K562 (cell line): Measurements from ENCODE around the gene HEXIM2. TPM values are rescaled to one million over a fixed set of nuclear protein-coding genes. Genes with fewer than 3 reads are reported as not detected.

Source experiments
- BHLHE40 ChIP-seq: IDR thresholded peaks from 2 replicates; pipeline ENCODE4 v1.6.1; 2011; ENCODE audit warnings: low read length, improper control_type of control experiment
- CXXC5 ChIP-seq: fragments of 250-450 bp; sonication (Bioruptor Pico); IDR thresholded peaks from 2 replicates; pipeline ENCODE4 v1.8.0; 2022; ENCODE audit warnings: inconsistent platforms, mild to moderate bottlenecking, moderate library complexity
- HMG20A ChIP-seq: fragments of 450-650 bp; formaldehyde crosslinking; conservative IDR thresholded peaks from 2 replicates; pipeline ENCODE4 v1.4.0; 2020; ENCODE audit warnings: mild to moderate bottlenecking, mixed read lengths
- HMGN3 ChIP-seq: IDR thresholded peaks from 2 replicates; pipeline ENCODE4 v1.6.1; 2011; ENCODE audit warnings: borderline replicate concordance, low read depth, mild to moderate bottlenecking, mixed read lengths, low read length; ENCODE audit not compliant: insufficient read length; ENCODE audit errors: extremely low read depth
- PTBP1 ChIP-seq: fragments of 200-400 bp; formaldehyde crosslinking; IDR thresholded peaks from 2 replicates; pipeline ENCODE4 v1.6.1; 2017; ENCODE audit warnings: low read depth, low read length
- RBM25 ChIP-seq: fragments of 200-400 bp; formaldehyde crosslinking; IDR thresholded peaks from 2 replicates; pipeline ENCODE4 v1.6.1; 2018; ENCODE audit warnings: low read length, low read depth, moderate library complexity; ENCODE audit not compliant: severe bottlenecking
- XRCC5 ChIP-seq: fragments of 200-400 bp; formaldehyde crosslinking; IDR thresholded peaks from 2 replicates; pipeline ENCODE4 v1.6.1; 2017; ENCODE audit warnings: low read depth, mild to moderate bottlenecking, low read length
- ZBTB12 ChIP-seq: fragments of 250-450 bp; sonication (Bioruptor Pico); IDR thresholded peaks from 2 replicates; pipeline ENCODE4 v1.4.0; 2020
- ZNF239 ChIP-seq: fragments of 250-450 bp; sonication (Bioruptor Pico); IDR thresholded peaks from 2 replicates; pipeline ENCODE4 v1.4.0; 2020; ENCODE audit warnings: mild to moderate bottlenecking
- ZNF655 ChIP-seq: fragments of 250-450 bp; sonication (Bioruptor Pico); IDR thresholded peaks from 2 replicates; pipeline ENCODE4 v1.5.0; 2021
- polyA plus RNA-seq, 8 experiments: library from polyadenylated mRNA; depleted of rRNA in 4 of 8; stranded (reverse) in 5 of 8; unstranded in 3 of 8; fragments of >200 nt; fragmentation: Nextera tagmentation in 2 of 8; fragmentation: Illumina TruSeq in 1 of 8; extraction: Ambion mirVana in 2 of 8; extraction: Trizol in 1 of 8; gene quantifications; 2 replicates each; pipeline versions ENCODE4 v1.2.1 to v1.2.3, GENCODE V29; 2011 to 2014; ENCODE audit warnings: inconsistent platforms in 1 of 8, missing spikeins in 1 of 8
- total RNA-seq, 7 experiments: library from RNA; depleted of rRNA in 6 of 7; stranded (reverse); fragments of >200 nt in 6 of 7; fragmentation: Illumina TruSeq in 2 of 7; extraction: Trizol in 2 of 7; gene quantifications; 2 replicates each; pipeline versions ENCODE4 v1.2.1 to v1.2.3, GENCODE V29; 2011 to 2021; ENCODE audit warnings: low replicate concordance in 1 of 7
- TF ChIP-seq, protein P1 (sequence below): sonication (generic); formaldehyde crosslinking; IDR thresholded peaks from 2 replicates; pipeline ENCODE4 v1.8.0; 2022; ENCODE audit warnings: mild to moderate bottlenecking, missing genetic modification reagents
- TF ChIP-seq, protein P2 (sequence below): sonication (generic); formaldehyde crosslinking; IDR thresholded peaks from 2 replicates; pipeline ENCODE4 v1.8.0; 2023; ENCODE audit warnings: missing genetic modification reagents, mild to moderate bottlenecking, borderline replicate concordance

HEXIM2 gene
- total and polyA plus RNA-seq, 9 of the 15 experiments (the other 6 are each of a cell fraction or from before 2014, with no cell fraction given) = 0.69 to 3.4 (median 1.1) TPM; not detected in 2

DNA sequence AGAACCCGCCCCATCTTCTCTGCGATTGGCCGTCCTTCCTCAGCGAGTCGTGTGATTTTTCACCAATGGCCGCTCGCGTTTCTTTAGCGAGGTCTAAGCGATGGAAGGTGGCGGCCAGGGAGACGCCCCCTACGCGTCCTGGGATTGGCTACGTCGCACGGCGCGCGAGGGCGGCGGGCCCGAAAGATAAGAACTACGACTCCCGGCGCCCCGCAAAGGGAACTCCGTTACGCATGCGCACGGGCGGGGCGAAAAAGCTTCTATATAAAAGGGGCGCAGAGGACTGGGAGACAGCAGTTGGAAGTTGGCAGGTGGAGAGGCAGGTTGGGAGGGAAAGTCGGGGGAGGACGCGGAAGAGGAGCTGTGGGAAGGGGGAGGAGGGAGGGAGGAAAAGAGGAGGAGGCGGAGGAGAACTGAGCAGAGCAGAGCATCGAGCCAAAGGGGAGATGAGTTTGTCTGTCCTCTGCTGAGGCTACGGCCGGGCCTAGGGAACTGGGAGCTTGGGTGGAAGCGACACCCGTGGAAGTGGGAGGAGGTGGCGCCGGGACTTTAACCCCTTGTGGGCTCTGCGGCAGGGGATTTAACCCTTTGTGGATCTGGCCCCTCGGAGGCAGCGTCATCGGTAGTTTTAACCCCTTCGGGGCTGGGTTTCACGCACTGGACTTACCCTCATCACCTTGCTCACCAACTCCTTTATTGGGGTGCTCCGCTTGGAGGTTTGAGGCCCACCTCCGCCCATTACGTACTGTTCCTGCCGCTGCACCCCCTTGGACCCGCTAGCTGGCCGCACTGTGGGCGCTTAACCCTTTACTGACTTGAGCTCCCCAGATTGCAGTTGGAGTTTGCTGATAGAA, 13.3 kb upstream of the HEXIM2 start, which contains the start of gene HEXIM1 (continued):
- 0 out of 2 replicates have a peak, but pooled peaks have one; percentile 61 for TF ChIP-seq ZNF655
- no peak; the same call in 1 of the 2 replicates for TF ChIP-seq HMG20A
- TF ChIP-seq BHLHE40 = no peak
- TF ChIP-seq RBM25 = no peak
- peak; percentile 87 for TF ChIP-seq XRCC5
- TF ChIP-seq PTBP1 = peak; percentile 76
- peak; percentile 47; the same call in 1 of the 2 replicates for TF ChIP-seq ZNF239 (CRISPR knock-in tag)
- TF ChIP-seq, protein P1, sequence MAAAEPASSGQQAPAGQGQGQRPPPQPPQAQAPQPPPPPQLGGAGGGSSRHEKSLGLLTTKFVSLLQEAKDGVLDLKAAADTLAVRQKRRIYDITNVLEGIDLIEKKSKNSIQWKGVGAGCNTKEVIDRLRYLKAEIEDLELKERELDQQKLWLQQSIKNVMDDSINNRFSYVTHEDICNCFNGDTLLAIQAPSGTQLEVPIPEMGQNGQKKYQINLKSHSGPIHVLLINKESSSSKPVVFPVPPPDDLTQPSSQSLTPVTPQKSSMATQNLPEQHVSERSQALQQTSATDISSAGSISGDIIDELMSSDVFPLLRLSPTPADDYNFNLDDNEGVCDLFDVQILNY (CRISPR knock-in tag) = no peak
- TF ChIP-seq, protein P2, sequence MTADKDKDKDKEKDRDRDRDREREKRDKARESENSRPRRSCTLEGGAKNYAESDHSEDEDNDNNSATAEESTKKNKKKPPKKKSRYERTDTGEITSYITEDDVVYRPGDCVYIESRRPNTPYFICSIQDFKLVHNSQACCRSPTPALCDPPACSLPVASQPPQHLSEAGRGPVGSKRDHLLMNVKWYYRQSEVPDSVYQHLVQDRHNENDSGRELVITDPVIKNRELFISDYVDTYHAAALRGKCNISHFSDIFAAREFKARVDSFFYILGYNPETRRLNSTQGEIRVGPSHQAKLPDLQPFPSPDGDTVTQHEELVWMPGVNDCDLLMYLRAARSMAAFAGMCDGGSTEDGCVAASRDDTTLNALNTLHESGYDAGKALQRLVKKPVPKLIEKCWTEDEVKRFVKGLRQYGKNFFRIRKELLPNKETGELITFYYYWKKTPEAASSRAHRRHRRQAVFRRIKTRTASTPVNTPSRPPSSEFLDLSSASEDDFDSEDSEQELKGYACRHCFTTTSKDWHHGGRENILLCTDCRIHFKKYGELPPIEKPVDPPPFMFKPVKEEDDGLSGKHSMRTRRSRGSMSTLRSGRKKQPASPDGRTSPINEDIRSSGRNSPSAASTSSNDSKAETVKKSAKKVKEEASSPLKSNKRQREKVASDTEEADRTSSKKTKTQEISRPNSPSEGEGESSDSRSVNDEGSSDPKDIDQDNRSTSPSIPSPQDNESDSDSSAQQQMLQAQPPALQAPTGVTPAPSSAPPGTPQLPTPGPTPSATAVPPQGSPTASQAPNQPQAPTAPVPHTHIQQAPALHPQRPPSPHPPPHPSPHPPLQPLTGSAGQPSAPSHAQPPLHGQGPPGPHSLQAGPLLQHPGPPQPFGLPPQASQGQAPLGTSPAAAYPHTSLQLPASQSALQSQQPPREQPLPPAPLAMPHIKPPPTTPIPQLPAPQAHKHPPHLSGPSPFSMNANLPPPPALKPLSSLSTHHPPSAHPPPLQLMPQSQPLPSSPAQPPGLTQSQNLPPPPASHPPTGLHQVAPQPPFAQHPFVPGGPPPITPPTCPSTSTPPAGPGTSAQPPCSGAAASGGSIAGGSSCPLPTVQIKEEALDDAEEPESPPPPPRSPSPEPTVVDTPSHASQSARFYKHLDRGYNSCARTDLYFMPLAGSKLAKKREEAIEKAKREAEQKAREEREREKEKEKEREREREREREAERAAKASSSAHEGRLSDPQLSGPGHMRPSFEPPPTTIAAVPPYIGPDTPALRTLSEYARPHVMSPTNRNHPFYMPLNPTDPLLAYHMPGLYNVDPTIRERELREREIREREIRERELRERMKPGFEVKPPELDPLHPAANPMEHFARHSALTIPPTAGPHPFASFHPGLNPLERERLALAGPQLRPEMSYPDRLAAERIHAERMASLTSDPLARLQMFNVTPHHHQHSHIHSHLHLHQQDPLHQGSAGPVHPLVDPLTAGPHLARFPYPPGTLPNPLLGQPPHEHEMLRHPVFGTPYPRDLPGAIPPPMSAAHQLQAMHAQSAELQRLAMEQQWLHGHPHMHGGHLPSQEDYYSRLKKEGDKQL (CRISPR knock-in tag) = no peak; the same call in 1 of the 2 replicates
- peak; percentile 69 for TF ChIP-seq HMGN3
- peak; percentile 99 for TF ChIP-seq CXXC5 (CRISPR knock-in tag)
- TF ChIP-seq ZBTB12 (CRISPR knock-in tag) = no peak
